ENCODE measurements around the gene BMERB1. TPM values are rescaled to one million over a fixed set of nuclear protein-coding genes. Genes with fewer than 3 reads are reported as not detected.

Gene BMERB1
- total and polyA plus RNA-seq, 10 donors = 5.6 to 36.5 (median 19.0) TPM

- no peak for DNase-seq
- Histone ChIP-seq H3K36me3 (peaks cover 0 to 100% (median 75%) of the 10 kb centered on the region in 6 donors), H3K9me3 (no peaks in the 10 kb centered on the region), H3K4me3 (no peak overlapping the region), H3K27ac (peak overlapping the region in 4 of 8 donors; percentile 41 to 69 (median 50)), H3K27me3 (replicated peaks in 1 of 7) (no peaks in the 10 kb centered on the region), H3K4me1 (peaks cover 14 to 70% (median 33%) of the 10 kb centered on the region in 6 donors)
- TF ChIP-seq CTCF (IDR thresholded peaks at IDR 0.05 in 8 of 11, conservative IDR thresholded peaks at IDR 0.05 in 3 of 11) = no peak
- no peak for TF ChIP-seq POLR2AphosphoS5 (IDR thresholded peaks at IDR 0.05)
- TF ChIP-seq POLR2A (IDR thresholded peaks at IDR 0.05) = no peak
- intact Hi-C loops (cut with DNase I; ENCODE audit: low total_unique reads) = no loop called here
- 96 to 100% (median 97%) methylated on average over 2 of the region's 2 CpGs for WGBS, 5 donors
Measured at GRCh38 chr16:15631730-15632409, 197.5 kb downstream of the BMERB1 start.

GRCh38 chr16:15635926-15636325, 201.5 kb downstream of the BMERB1 start:
- H3K4me1 ChIP-seq = peaks cover 32 to 96% (median 71%) of the 10 kb centered on the region in 6 donors
- intact Hi-C loops (cut with DNase I; ENCODE audit: low total_unique reads) = no loop called here

DNA sequence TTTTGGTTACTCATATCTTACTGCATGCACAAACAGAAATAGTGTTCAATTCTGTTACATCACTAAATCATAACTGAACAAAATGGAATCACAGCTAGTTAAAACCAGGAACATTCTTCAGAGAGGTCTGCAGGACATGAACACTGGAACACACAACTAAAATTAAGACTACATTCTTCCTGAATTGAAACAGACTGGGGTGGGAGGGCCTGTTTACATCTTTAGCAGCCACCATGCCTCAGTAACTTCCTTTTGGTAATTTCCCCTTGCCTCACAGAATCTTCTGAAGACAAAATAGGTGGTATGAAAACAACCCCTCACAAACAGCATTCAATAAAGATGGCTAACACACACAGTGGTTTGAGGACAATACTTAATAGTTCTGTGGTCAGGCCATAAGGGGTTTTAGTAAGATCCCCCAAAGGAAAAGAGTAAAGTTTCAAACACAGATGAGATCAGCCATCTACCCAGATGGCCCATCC, 202.0 kb downstream of the BMERB1 start:
- Histone ChIP-seq H3K27ac (peak overlapping the region; percentile 61 to 100 (median 98)), H3K4me1 (peaks cover 36 to 99% (median 76%) of the 10 kb centered on the region in 6 donors), H3K36me3 (peaks cover 0 to 91% (median 65%) of the 10 kb centered on the region in 6 donors), H3K4me3 (peak overlapping the region in 1 of 8 donors; percentile 13), H3K27me3 (replicated peaks in 1 of 7) (no peaks in the 10 kb centered on the region), H3K9me3 (no peaks in the 10 kb centered on the region)
- intact Hi-C loops (cut with DNase I; ENCODE audit: low total_unique reads) = no loop called here
- DNase-seq = no peak
- TF ChIP-seq POLR2AphosphoS5 (IDR thresholded peaks at IDR 0.05) (no peak), CTCF (IDR thresholded peaks at IDR 0.05 in 8 of 11, conservative IDR thresholded peaks at IDR 0.05 in 3 of 11) (no peak), POLR2A (IDR thresholded peaks at IDR 0.05) (no peak)

More at GRCh38 chr16:15635926-15636325, 201.5 kb downstream of the BMERB1 start:
- Histone ChIP-seq H3K36me3 (peaks cover 0 to 96% (median 70%) of the 10 kb centered on the region in 6 donors), H3K27me3 (replicated peaks in 1 of 7) (no peaks in the 10 kb centered on the region), H3K4me3 (peak overlapping the region in 1 of 8 donors; percentile 13), H3K27ac (peak overlapping the region; percentile 61 to 100 (median 98)), H3K9me3 (no peaks in the 10 kb centered on the region)
- WGBS, 5 donors = 87 to 92% (median 90%) methylated on average over 9 of the region's 9 CpGs
- DNase-seq = no peak
- TF ChIP-seq CTCF (IDR thresholded peaks at IDR 0.05 in 8 of 11, conservative IDR thresholded peaks at IDR 0.05 in 3 of 11) (no peak), POLR2AphosphoS5 (IDR thresholded peaks at IDR 0.05) (peak in 1 of 3 donors; percentile 18), POLR2A (IDR thresholded peaks at IDR 0.05) (no peak)

Other genes with a start within 250 kb of the BMERB1 start
- gene NPIPA5, start 56.3 kb upstream of the BMERB1 start, total RNA-seq = 10 to 100 TPM in 3 of 7 donors, 1 to 10 TPM in 4; 3.9 to 15.1 (median 8.4) TPM
- 10 to 100 TPM in 2 of 3 donors, 1 to 10 TPM in 1; 1.8 to 30.6 (median 23.6) TPM for gene NPIPA5, start 56.3 kb upstream of the BMERB1 start, polyA plus RNA-seq
- 1 to 10 TPM; 1.4 to 9.0 (median 5.8) TPM for gene MPV17L, start 38.8 kb upstream of the BMERB1 start, total RNA-seq
- gene MPV17L, start 38.8 kb upstream of the BMERB1 start, polyA plus RNA-seq = 1 to 10 TPM in 1 of 3 donors, under 1 TPM in 2; 0.79 to 2.5 (median 0.98) TPM
- gene MARF1, start 208.6 kb downstream of the BMERB1 start, total RNA-seq = 100 to 1,000 TPM in 5 of 7 donors, 10 to 100 TPM in 2; 79.4 to 169 (median 134) TPM
- 10 to 100 TPM; 24.0 to 33.9 (median 33.8) TPM for gene MARF1, start 208.6 kb downstream of the BMERB1 start, polyA plus RNA-seq
- gene NDE1, start 215.7 kb downstream of the BMERB1 start, total RNA-seq = 10 to 100 TPM; 52.6 to 69.6 (median 60.6) TPM
- gene NDE1, start 215.7 kb downstream of the BMERB1 start, polyA plus RNA-seq = 10 to 100 TPM in 2 of 3 donors, 1 to 10 TPM in 1; 8.7 to 20.0 (median 10.6) TPM